GM12878 (cell line): ENCODE data around the gene TRAF5. TPM values are rescaled to one million over a fixed set of nuclear protein-coding genes. Genes with fewer than 3 reads are reported as not detected.
A peak's percentile ranks its signal among the peaks of the same experiment; 100 is the strongest.
"Not testable (repeated sequence)": the region's sequence is repeated elsewhere in the genome, so short reads cannot be mapped to it uniquely, and the experiment has no call there.

ENCODE experiments used
- ATAC-seq: fragments of 200-7000 bp; cut with Tn5 transposase; 3 replicates; pipeline ENCODE4 v1.9.1; 2020; ENCODE audit warnings: mild to moderate bottlenecking, moderate library complexity
- BruUV-seq: library from RNA; stranded (reverse); fragments of 400-500 nt; replicated peaks from 2 replicates; lab custom pipeline; 2021; lab: Mats Ljungman, UMichigan
- CTCF ChIA-PET: fragments of 300-600 bp; sonication (Branson Sonifier 250); formaldehyde crosslinking; extraction: SDS; loops from one replicate; lab custom pipeline; 2021; ENCODE audit warnings: inconsistent platforms; lab: Yijun Ruan, JAX
- POLR2A ChIA-PET: fragments of 350-600 bp; formaldehyde crosslinking; extraction: SDS; loops from one replicate; lab custom pipeline; 2021; ENCODE audit warnings: inconsistent platforms; lab: Charles Lee
- RAD21 ChIA-PET: fragments of 300-600 bp; sonication (Branson Sonifier 250); formaldehyde crosslinking; loops from one replicate; lab custom pipeline; 2023; ENCODE audit warnings: antibody characterized with exemption; ENCODE audit not compliant: unreplicated experiment; lab: Charles Lee
- SMC1A ChIA-PET: fragments of 300-600 bp; sonication (Branson Sonifier 250); formaldehyde crosslinking; loops from one replicate; lab custom pipeline; 2023; ENCODE audit not compliant: unreplicated experiment, uncharacterized antibody; lab: Charles Lee
- DNase-seq: peaks from one replicate; pipeline ENCODE4 v3.0.0-alpha.2; 2011; ENCODE audit warnings: low read depth, low spot score
- FAIRE-seq: peaks from 3 replicates; lab custom pipeline; 2011; peaks lifted over from hg19 to GRCh38; lab: Jason Lieb, UNC
- H2AFZ ChIP-seq: 2 replicates; pipeline ENCODE4 v1.6.0; 2011; ENCODE audit warnings: low read depth, low read length, control low read depth; ENCODE audit not compliant: control insufficient read depth
- H3K27ac ChIP-seq: 2 replicates; pipeline ENCODE4 v1.5.1; 2011; ENCODE audit warnings: control low read depth; ENCODE audit not compliant: control insufficient read depth, insufficient read depth
- H3K27me3 ChIP-seq, 2 experiments: replicated peaks in 1 of 2; 2 replicates each; pipeline versions ENCODE4 v1.6.0 to v1.6.1; 2011; ENCODE audit warnings: low read length in 1 of 2; ENCODE audit not compliant: control insufficient read depth in 2 of 2, insufficient read depth in 2 of 2
- H3K36me3 ChIP-seq, 2 experiments: 2 replicates each; pipeline ENCODE4 v1.5.1; 2011; ENCODE audit warnings: low read length in 1 of 2; ENCODE audit not compliant: control insufficient read depth in 2 of 2, insufficient read depth in 2 of 2
- H3K4me1 ChIP-seq: 2 replicates; pipeline ENCODE4 v1.6.1; 2011; ENCODE audit warnings: mild to moderate bottlenecking, low read length, moderate library complexity, mixed read lengths; ENCODE audit not compliant: control insufficient read depth, insufficient read depth
- H3K4me2 ChIP-seq: 2 replicates; pipeline ENCODE4 v1.6.0; 2011; ENCODE audit warnings: control low read depth; ENCODE audit not compliant: control insufficient read depth, insufficient read depth
- H3K4me3 ChIP-seq: fragments of 200-600 bp; sonication (generic); 2 replicates; pipeline ENCODE4 v1.5.1; 2016
- H3K79me2 ChIP-seq: 2 replicates; pipeline ENCODE4 v1.6.0; 2011; ENCODE audit warnings: low read length; ENCODE audit not compliant: control insufficient read depth, insufficient read depth
- H3K9ac ChIP-seq: 2 replicates; pipeline ENCODE4 v1.8.0; 2011; ENCODE audit warnings: low read length, control low read depth, mixed read lengths; ENCODE audit not compliant: control insufficient read depth, insufficient read depth
- H3K9me3 ChIP-seq: replicated peaks from 3 replicates; pipeline ENCODE4 v1.5.1; 2011; ENCODE audit warnings: mild to moderate bottlenecking, low read length; ENCODE audit not compliant: control insufficient read depth, insufficient read depth
- H4K20me1 ChIP-seq: 2 replicates; pipeline ENCODE4 v1.6.0; 2011; ENCODE audit not compliant: control insufficient read depth, insufficient read depth
- ATF2 ChIP-seq: IDR thresholded peaks from 2 replicates; pipeline ENCODE4 v1.6.1; 2012; ENCODE audit warnings: low read length, inconsistent platforms
- ATF7 ChIP-seq: fragments of 450-650 bp; IDR thresholded peaks from 2 replicates; pipeline ENCODE4 v1.6.1; 2016; ENCODE audit warnings: low read depth, mild to moderate bottlenecking
- CHD1 ChIP-seq: IDR thresholded peaks from 2 replicates; pipeline ENCODE4 v1.6.1; 2012; ENCODE audit warnings: low read depth, low read length, improper control_type of control experiment
- JUNB ChIP-seq: IDR thresholded peaks from 2 replicates; pipeline ENCODE4 v1.6.1; 2016; ENCODE audit warnings: antibody characterized with exemption, mild to moderate bottlenecking
- RAD51 ChIP-seq: fragments of 450-650 bp; IDR thresholded peaks from 2 replicates; pipeline ENCODE4 v1.6.1; 2016; ENCODE audit warnings: moderate library complexity, mild to moderate bottlenecking, inconsistent platforms
- RELA ChIP-seq: fragments of 450-650 bp; IDR thresholded peaks from 2 replicates; pipeline ENCODE4 v1.8.0; 2014; ENCODE audit warnings: borderline replicate concordance; ENCODE audit not compliant: partially characterized antibody
- RUNX3 ChIP-seq: IDR thresholded peaks from 2 replicates; pipeline ENCODE4 v1.6.1; 2012; ENCODE audit warnings: low read length, inconsistent platforms
- SIN3A ChIP-seq: IDR thresholded peaks from 2 replicates; pipeline ENCODE4 v1.6.1; 2012; ENCODE audit warnings: low read depth, low read length, improper control_type of control experiment
- SP1 ChIP-seq: IDR thresholded peaks from one replicate; pipeline ENCODE4 v1.6.1; 2011; ENCODE audit warnings: low read depth, low read length
- WGBS: methylation state at CpG from one replicate; pipeline ENCODE4 v1.1.6; 2016; ENCODE audit warnings: low lambda C conversion rate; ENCODE audit not compliant: insufficient replicate concordance, insufficient coverage; ENCODE audit errors: missing lambda C conversion rate; 5-methylcytosine and 5-hydroxymethylcytosine counted together
- in situ Hi-C: fragments of 300-500 bp; cut with MboI; formaldehyde crosslinking; loops from 9 replicates; pipeline ENCODE4 v1.14.3; 2018; ENCODE audit warnings: mixed read lengths
- intact Hi-C: fragments of 100-400 bp; cut with micrococcal nuclease; formaldehyde crosslinking; loops from one replicate; pipeline ENCODE4 v1.14.2; 2022; ENCODE audit not compliant: unreplicated experiment
- polyA plus RNA-seq, 11 experiments: library from polyadenylated mRNA; depleted of rRNA in 4 of 11; unstranded in 6 of 11; stranded (reverse) in 5 of 11; fragments of >200 nt; fragmentation: Nextera tagmentation in 4 of 11; fragmentation: Illumina TruSeq in 1 of 11; extraction: Ambion mirVana in 4 of 11; extraction: Trizol in 1 of 11; gene quantifications; 1 replicate in 1 of 11; 2 replicates in 10 of 11; pipeline versions ENCODE4 v1.2.1 to v1.2.3, GENCODE V29; 2011 to 2016; ENCODE audit warnings: inconsistent platforms in 2 of 11, missing spikeins in 2 of 11, low read depth in 1 of 11
- total RNA-seq, 4 experiments: library from RNA; depleted of rRNA in 3 of 4; stranded (reverse); fragments of >200 nt in 3 of 4; fragmentation: Illumina TruSeq in 1 of 4; extraction: Trizol in 1 of 4; gene quantifications; 2 replicates each; pipeline versions ENCODE4 v1.2.1 to v1.2.3, GENCODE V29; 2013 to 2021
- TF ChIP-seq, protein P1 (sequence below): fragments of 450-650 bp; IDR thresholded peaks from 2 replicates; pipeline ENCODE4 v1.6.1; 2017; ENCODE audit warnings: mild to moderate bottlenecking, moderate library complexity

Gene TRAF5
- total and polyA plus RNA-seq, 10 of the 15 experiments (the other 5 are each of a cell fraction or from before 2014, with no cell fraction given), result 10.6 to 36.5 (median 26.3) TPM

- no peak for TF ChIP-seq RELA
- peak; percentile 54; the same call in 1 of the 2 replicates for TF ChIP-seq ATF7
- no peak for TF ChIP-seq CHD1
- peak; percentile 45; the same call in 1 of the 2 replicates for TF ChIP-seq ATF2
- no peak for TF ChIP-seq SIN3A
- TF ChIP-seq JUNB, result peak; percentile 71
- TF ChIP-seq SP1, result no peak
- peak; percentile 63; the same call in 1 of the 2 replicates for TF ChIP-seq RUNX3
- TF ChIP-seq, protein P1, sequence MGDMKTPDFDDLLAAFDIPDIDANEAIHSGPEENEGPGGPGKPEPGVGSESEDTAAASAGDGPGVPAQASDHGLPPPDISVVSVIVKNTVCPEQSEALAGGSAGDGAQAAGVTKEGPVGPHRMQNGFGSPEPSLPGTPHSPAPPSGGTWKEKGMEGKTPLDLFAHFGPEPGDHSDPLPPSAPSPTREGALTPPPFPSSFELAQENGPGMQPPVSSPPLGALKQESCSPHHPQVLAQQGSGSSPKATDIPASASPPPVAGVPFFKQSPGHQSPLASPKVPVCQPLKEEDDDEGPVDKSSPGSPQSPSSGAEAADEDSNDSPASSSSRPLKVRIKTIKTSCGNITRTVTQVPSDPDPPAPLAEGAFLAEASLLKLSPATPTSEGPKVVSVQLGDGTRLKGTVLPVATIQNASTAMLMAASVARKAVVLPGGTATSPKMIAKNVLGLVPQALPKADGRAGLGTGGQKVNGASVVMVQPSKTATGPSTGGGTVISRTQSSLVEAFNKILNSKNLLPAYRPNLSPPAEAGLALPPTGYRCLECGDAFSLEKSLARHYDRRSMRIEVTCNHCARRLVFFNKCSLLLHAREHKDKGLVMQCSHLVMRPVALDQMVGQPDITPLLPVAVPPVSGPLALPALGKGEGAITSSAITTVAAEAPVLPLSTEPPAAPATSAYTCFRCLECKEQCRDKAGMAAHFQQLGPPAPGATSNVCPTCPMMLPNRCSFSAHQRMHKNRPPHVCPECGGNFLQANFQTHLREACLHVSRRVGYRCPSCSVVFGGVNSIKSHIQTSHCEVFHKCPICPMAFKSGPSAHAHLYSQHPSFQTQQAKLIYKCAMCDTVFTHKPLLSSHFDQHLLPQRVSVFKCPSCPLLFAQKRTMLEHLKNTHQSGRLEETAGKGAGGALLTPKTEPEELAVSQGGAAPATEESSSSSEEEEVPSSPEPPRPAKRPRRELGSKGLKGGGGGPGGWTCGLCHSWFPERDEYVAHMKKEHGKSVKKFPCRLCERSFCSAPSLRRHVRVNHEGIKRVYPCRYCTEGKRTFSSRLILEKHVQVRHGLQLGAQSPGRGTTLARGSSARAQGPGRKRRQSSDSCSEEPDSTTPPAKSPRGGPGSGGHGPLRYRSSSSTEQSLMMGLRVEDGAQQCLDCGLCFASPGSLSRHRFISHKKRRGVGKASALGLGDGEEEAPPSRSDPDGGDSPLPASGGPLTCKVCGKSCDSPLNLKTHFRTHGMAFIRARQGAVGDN, result no peak
- TF ChIP-seq RAD51, result no peak
These were observed 5.7 kb upstream of the TRAF5 start (continued) for GRCh38 chr1:211320980-211321379.

GRCh38 chr1:211321646-211322045, 5.0 kb upstream of the TRAF5 start:
- BruUV-seq, H4K20me1 ChIP-seq, POLR2A ChIA-PET, H3K79me2 ChIP-seq, ATAC-seq, H3K9ac ChIP-seq, H3K27ac ChIP-seq, H3K4me3 ChIP-seq, H3K9me3 ChIP-seq, RAD21 ChIA-PET, FAIRE-seq, H3K36me3 ChIP-seq, H3K4me2 ChIP-seq, DNase-seq, H2AFZ ChIP-seq, H3K27me3 ChIP-seq: not testable (repeated sequence)
- in situ Hi-C loops, result loop anchor here (5.0 to 10.0 kb wide), 3 partner anchors 151 to 331 kb away; no protein-coding TSS in a partner anchor
- 95% methylated on average over 6 of the region's 7 CpGs for WGBS
- intact Hi-C loops, result loop anchor here (2.0 kb wide), 1 partner anchor 333 kb away; no protein-coding TSS in a partner anchor
- H3K4me1 ChIP-seq, result peaks cover 11% of the 10 kb centered on the region
- ChIA-PET SMC1A (interaction anchor here (1.2 to 2.9 kb wide), 5 partner anchors 61 to 192 kb away, joined by 3 to 15 read pairs (median 9); no protein-coding TSS in a partner anchor), CTCF (interaction anchor here (0.6 to 11.0 kb wide), 10 partner anchors 9 to 193 kb away, joined by 3 to 99 read pairs (median 9); no protein-coding TSS in a partner anchor)
